ENCODE results near the gene DISP3. TPM values are rescaled to one million over a fixed set of nuclear protein-coding genes. Genes with fewer than 3 reads are reported as not detected.
A peak's percentile ranks its signal among the peaks of the same experiment; 100 is the strongest.

The DISP3 gene
- not detected in 2 replicates for total RNA-seq (2012; rRNA removed)
- 0.03 and 0.05 TPM in 2 replicates for polyA plus RNA-seq (2012; rRNA removed)
- polyA plus RNA-seq (2012; cell fraction: cytosol; rRNA removed): 0.03 and 0.10 TPM in 2 replicates
- 0.06 and 0.09 TPM in 2 replicates for polyA plus RNA-seq (2012; cell fraction: nucleus; rRNA removed; ENCODE audit: low replicate concordance)
- Bru-seq, nascent RNA: percentile 9 among the genes with signal in this experiment
- BruChase-seq, experiment 1, labeled RNA remaining after a 6-hour chase: percentile 8 among the genes with signal in this experiment
- percentile 6 among the genes with signal in this experiment for BruChase-seq, experiment 2, labeled RNA remaining after a 2-hour chase
- long read RNA-seq: 0 reads

GRCh38 chr1:11478571-11479374 is at the start of gene DISP3:
DISP3 (plus strand) TSS chr1:11479155; CDS start chr1:11500993, 21,838 bp downstream.
- Histone ChIP-seq H2AFZ (replicated peaks; ENCODE audit: low read length, poor library complexity) (peak within 1 kb of the TSS; percentile 95), H3K23ac (ENCODE audit: low read depth, low read length) (no peak within 1 kb of the TSS), H2BK20ac (ENCODE audit: low read depth, low read length) (no peak within 1 kb of the TSS), H3K14ac (replicated peaks; ENCODE audit: low read depth, low read length) (no peak within 1 kb of the TSS), H3K27me3 (ENCODE audit: control insufficient read depth, insufficient read depth, low read length) (peaks cover 11% of the 10 kb centered on the region; the same call in 1 of the 2 replicates), H2BK5ac (ENCODE audit: low read depth, low read length, poor library complexity, severe bottlenecking) (no peak within 1 kb of the TSS), H2AK5ac (ENCODE audit: low read depth, low read length) (no peak within 1 kb of the TSS), H3K9me3 (ENCODE audit: control insufficient read depth, insufficient read depth, low read length) (no peaks in the 10 kb centered on the region), H2BK15ac (ENCODE audit: low read depth, low read length) (no peak within 1 kb of the TSS), H3K18ac (ENCODE audit: low read depth, low read length) (no peak within 1 kb of the TSS), H3K4me2 (ENCODE audit: low read depth, low read length) (peak within 1 kb of the TSS; percentile 46; the same call in 1 of the 2 replicates), H4K8ac (ENCODE audit: low read depth in 2 of 2, low read length in 2 of 2) (no peak within 1 kb of the TSS), H3K27ac (ENCODE audit: insufficient read depth, low read length) (peak within 1 kb of the TSS; percentile 49; the same call in 1 of the 2 replicates), H3K9me1 (ENCODE audit: insufficient read depth, low read length) (no peaks in the 10 kb centered on the region), H3K56ac (ENCODE audit: extremely low read depth, insufficient read depth, low read length) (no peak within 1 kb of the TSS), H3K4ac (ENCODE audit: low read depth, low read length) (no peak within 1 kb of the TSS), H4K5ac (ENCODE audit: low read depth, low read length) (no peak within 1 kb of the TSS), H3K36me3 (ENCODE audit: control insufficient read depth, insufficient read depth, low read length) (no peaks in the 10 kb centered on the region), H3K4me1 (ENCODE audit: control insufficient read depth, insufficient read depth, low read length) (no peaks in the 10 kb centered on the region), H3K79me1 (ENCODE audit: low read depth in 1 of 2, low read length in 2 of 2) (no peaks in the 10 kb centered on the region), H3K9ac (ENCODE audit: low read depth, low read length) (no peak within 1 kb of the TSS), H2AK9ac (replicated peaks; ENCODE audit: low read depth, low read length, poor library complexity) (peak within 1 kb of the TSS; percentile 82), H3K4me3 (ENCODE audit: insufficient read depth, low read depth, low read length) (peak within 1 kb of the TSS; percentile 44), H2BK120ac (ENCODE audit: low read depth, low read length) (no peak within 1 kb of the TSS), H4K91ac (ENCODE audit: insufficient read depth, low read depth, low read length) (no peak within 1 kb of the TSS), H4K20me1 (ENCODE audit: insufficient read depth, low read length) (no peaks in the 10 kb centered on the region)
- ATAC-seq (ENCODE audit: low read depth): peak; percentile 99
- in situ Hi-C loops (cut with MboI; ENCODE audit: low sequenced_read_pairs) (no loop called here), intact Hi-C loops (cut with micrococcal nuclease) (loop anchor here (1.0 to 10.0 kb wide), 3 partner anchors 158 to 214 kb away; partner anchors contain the start of gene MTOR), dilution Hi-C loops (cut with HindIII; ENCODE audit: low sequenced_read_pairs, unreplicated experiment) (no loop called here)
- no TSS peak for BruUV-seq (replicated peaks)
- POLR2A ChIA-PET (ENCODE audit: unreplicated experiment): no interaction called here
- 1% methylated on average over 68 of the region's 96 CpGs; no CpG with 5 or more reads in 1 of the 2 experiments for WGBS, 2 experiments (ENCODE audit: extremely low coverage in 2 of 2, insufficient read length in 1 of 2)
- DNase-seq: peak; percentile 34
- CTCF ChIA-PET: no interaction called here
- peak; percentile 62 for TF ChIP-seq CTCF (conservative IDR thresholded peaks at IDR 0.05; ENCODE audit: low read depth, low read length)
- peak; percentile 89 for TF ChIP-seq BHLHE40 (IDR thresholded peaks at IDR 0.05; ENCODE audit: low read depth, low read length)
- peak; percentile 78; the same call in 1 of the 2 replicates for TF ChIP-seq CHD1 (IDR thresholded peaks at IDR 0.05; ENCODE audit: low read depth, low read length)
- TF ChIP-seq RAD21 (IDR thresholded peaks at IDR 0.05; ENCODE audit: low read length): peak; percentile 41
- TF ChIP-seq SMC3 (IDR thresholded peaks at IDR 0.05; ENCODE audit: low read depth, low read length): no peak

Measured in IMR-90 (cell line).